Keratinocyte (primary cell): ENCODE measurements around the gene PLCD1.

ENCODE experiments used
- CTCF ChIP-seq, 3 experiments: IDR thresholded peaks in 1 of 3; conservative IDR thresholded peaks in 1 of 3; optimal IDR thresholded peaks in 1 of 3; 2 replicates in 2 of 3; 3 replicates in 1 of 3; pipeline versions ENCODE3 to v1.5.1; 2011; ENCODE audit warnings: low read length in 3 of 3, mild to moderate bottlenecking in 3 of 3, moderate library complexity in 2 of 3, control low read depth in 1 of 3, inconsistent platforms in 1 of 3; ENCODE audit not compliant: insufficient read depth in 2 of 3; ENCODE audit errors: extremely low read depth in 1 of 3
- EZH2 ChIP-seq: IDR thresholded peaks from one replicate; pipeline ENCODE4 v1.6.1; 2012; ENCODE audit warnings: inconsistent platforms, mild to moderate bottlenecking, low read length, moderate library complexity

GRCh38 chr3:37993460-37993819 is 36.0 kb downstream of the PLCD1 start:
- TF ChIP-seq CTCF (optimal IDR thresholded peaks at IDR 0.05 in 1 of 3, IDR thresholded peaks at IDR 0.05 in 1 of 3, conservative IDR thresholded peaks at IDR 0.05 in 1 of 3; ENCODE audit: extremely low read depth in 1 of 3, insufficient read depth in 2 of 3, low read length in 3 of 3): no peak
- no peak for TF ChIP-seq EZH2
